NCI-H1048 (cell line): ENCODE data around the gene OR8A1.
"Not testable (repeated sequence)": the region's sequence is repeated elsewhere in the genome, so short reads cannot be mapped to it uniquely, and the experiment has no call there.

Source experiments
- DNase-seq: peaks from one replicate; lab custom pipeline; 2025; lab: John Stamatoyannopoulos, UW

OR8A1 gene

DNA sequence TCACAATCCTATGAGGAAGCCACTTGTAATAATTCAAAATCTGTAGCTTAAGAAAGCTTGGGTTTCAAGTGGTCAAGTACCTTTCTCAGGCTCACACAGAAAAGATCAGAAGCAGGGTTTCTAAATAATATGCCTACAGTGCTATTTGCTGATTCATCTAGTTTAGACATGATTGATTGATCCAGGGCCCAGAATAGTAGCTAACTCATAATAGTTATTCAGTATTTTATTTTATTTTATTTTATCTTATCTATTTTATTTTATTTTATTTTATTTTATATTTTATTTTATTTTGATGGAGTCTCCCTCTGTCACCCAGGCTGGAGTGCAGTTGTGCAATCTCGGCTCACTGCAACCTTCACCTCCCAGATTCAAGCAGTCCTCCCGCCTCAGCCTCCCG lies 25.5 kb downstream of the OR8A1 start:
- no peak for DNase-seq

DNA sequence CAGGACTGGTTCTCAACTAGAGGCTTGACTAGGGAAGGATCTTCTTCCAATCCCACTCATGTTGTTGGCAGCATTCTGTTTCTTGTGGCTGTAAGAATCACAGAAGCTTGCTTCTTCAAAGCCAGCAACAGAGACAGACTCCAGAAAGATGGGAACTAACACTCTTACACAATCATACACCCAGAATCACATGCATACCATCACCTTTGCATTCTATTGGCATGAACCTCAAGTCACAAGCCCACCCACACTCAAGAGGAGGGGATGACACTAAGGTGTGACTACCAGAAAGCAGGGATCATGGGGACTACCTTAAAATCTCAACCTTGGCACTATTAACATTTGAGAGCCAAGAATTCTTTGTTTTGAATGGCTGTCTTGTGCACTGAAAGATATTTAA lies 27.8 kb downstream of the OR8A1 start:
- no peak for DNase-seq

DNA sequence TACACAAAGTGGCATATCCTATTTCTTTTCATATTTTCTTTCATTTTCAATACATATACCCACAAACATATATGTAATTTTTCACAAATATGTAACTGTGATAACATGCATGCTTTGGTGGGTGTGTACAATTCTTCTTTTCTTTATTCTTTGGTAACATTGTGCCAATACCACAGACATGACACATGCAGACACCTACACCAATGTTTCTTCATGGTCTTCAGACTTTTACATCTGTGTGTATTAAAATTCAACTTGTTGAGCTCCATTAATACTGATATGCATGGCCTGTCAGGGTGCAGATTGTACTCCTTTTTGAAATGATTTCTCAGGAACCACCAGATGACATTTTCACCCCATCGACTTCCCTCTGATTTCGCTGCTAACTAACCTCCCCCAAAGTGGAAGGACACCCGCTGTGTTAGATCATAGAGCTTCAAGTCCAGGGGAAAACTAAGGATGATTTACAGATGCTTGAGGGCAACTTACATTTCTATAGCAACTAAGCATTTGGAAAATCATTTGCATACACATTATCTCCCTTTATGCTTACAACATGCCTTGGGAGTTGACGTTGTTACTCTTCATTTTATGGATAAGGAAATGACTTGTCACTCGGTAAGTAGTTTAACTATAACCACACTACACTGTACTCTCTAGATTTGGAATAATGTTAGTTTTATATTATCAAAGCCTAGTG lies 31.0 kb downstream of the OR8A1 start:
- no peak for DNase-seq

DNA sequence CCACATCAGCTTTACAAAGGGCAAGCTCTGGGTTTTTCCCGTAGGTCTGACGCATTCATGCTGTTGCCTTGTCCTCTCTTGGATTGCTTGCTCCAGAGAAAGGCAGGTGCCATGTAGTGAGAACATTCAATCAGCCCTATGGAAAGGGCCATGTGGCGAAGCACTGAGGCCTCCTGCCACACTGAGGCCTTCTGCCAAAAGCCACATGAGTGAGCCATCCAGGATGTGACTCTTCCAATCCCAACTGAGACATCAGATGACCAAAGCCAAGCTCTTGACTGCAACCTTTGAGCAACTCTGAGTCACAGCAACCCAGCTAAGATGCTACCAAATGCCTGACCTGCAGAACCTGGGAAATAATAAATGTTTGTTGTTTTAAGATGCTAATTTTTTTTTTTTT lies 32.4 kb downstream of the OR8A1 start:
- no peak for DNase-seq

DNA sequence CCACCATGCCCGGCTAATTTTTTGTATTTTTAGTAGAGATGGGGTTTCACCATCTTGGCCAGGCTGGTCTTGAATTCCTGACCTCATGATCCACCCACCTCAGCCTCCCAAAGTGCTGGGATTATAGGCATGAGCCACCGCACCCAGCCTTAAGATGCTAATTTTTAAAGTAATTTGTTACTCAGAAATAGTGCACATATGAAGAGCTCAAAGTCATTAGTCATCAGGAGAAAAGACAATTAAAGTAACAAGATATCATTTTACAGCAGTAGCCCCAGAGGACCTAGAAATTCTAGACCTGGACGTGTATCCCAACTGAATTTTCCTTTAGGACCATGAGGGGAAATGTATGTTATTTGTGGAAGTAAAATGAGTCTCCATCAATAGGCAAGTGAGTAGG lies 32.9 kb downstream of the OR8A1 start:
- DNase-seq: not testable (repeated sequence)

DNA sequence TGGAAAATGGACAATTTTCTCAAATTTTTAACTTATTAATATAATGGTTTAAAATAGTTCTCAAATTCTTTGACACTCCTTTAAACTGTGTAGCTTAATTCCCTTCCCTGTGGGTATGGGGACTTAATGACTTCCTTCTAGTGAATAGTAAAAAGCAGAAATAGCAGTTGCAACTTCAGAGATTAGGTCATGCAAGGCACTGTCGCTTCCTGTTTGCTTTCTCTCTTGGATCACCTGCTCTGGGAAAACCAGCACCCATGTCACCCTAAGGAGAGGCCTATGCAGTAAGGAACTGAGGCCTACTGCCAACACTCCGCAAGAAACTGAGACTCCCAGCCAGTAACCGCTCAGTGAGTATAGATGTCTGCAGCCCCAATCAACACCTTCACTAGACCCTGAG lies 35.9 kb downstream of the OR8A1 start:
- no peak for DNase-seq

DNA sequence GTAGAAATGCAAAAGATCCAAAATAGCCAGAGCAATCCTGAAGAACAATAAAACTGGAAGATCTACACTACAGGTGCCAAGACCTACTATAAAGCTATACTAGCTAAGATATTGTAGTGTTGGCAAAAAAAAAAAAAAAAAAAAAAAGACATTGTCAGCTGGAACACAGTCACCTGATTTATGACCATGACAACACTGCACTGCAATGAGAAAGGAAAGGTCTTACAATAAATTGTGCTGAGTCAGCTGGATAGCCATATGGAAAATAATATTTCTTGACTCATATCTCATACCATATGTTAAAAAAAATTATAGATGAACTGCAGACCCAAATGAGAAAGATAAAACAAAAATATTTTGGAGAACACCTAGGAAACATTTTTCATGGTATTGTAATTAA lies 38.4 kb downstream of the OR8A1 start:
- no peak for DNase-seq

DNA sequence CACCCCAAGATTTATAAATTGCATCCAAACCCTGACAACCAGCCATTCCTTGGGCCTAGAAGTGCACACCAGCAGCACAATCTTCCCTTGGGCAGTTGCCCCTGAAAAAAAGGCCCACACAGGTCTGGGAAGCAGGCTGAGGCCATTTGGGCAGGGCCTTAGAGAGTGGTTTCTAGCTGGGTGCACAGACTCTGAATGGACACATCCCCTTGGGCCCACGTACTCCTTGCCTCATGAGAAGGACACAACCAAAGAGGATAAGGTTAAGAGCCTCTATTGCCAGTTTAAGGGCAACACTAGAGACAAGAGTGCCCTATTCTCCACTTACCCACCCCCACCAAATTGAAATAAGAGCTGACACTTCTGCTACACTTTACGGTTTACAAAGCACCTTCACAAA lies 40.5 kb downstream of the OR8A1 start:
- no peak for DNase-seq

DNA sequence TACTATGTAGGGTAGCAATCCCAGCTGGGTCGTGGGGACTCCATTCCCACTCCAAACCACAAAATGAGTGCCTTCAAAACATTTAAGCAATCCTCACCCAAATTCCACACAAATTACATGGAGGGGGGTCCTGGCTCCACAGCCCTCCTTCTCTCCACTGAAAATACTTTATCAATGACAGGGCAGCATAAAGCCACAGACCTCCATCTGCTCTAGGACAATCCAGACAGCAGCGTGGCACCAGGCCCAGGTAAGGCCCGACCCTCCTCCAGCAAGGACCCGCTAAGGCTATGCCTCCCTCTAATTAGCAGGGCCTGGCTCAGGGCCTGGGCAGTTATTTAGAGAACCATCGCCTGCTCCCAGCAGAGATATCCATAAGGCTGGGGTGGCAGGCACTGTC lies 41.3 kb downstream of the OR8A1 start, which contains the start of gene PANX3:
Gene PANX3 (plus strand): TSS at position 365 of the 400 bp plus-strand sequence. CDS start 129 bp downstream, outside the sequence.
- no peak for DNase-seq

DNA sequence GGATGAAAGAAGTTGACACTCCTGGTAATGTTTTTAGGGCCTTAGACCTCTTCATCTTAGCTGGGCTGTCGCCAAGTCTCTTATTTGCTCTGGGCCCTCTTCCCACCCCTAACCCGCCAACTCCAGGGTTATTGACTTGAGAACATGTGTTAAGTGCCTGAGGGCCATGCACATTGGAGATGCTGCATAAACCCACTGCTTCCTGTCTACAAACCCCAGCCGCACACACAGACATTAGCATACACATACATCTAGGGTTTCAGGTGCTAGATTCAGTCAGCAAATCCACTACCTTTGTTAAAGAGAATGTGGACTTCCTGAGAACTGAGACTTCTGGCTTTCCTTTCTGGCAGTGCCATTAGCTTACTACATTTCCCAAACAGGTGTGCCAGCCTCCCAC lies 42.2 kb downstream of the OR8A1 start:
- no peak for DNase-seq

DNA sequence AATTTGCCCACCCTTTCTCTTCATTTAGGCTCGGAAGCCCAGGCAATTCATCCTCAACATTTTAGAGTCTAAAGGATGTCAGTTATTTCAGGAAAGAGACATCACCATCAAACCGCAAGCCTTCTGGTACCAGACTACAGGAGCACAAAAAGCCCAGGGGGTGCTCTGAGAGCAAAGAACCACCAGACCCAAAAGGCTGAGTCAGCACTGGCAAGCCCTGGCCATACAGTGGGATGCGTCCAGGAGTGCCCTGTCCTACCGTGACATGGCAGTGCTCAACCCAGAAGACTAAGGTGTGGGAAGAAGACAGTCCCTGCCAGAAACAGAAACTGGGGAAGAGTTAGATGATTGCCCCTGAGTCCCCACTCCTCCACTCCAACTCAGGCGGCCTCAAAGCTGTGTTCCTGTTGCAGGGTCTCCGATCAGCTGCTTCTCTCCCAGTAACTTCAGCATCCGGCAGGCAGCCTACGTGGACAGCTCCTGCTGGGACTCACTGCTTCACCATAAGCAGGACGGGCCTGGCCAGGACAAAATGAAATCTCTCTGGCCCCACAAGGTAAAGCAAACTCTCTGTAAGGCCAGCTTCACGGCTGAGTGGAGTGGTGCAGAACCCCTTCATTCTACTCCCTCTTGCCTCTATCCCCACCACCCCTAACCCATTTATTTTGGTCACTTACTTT lies 42.9 kb downstream of the OR8A1 start:
- no peak for DNase-seq

DNA sequence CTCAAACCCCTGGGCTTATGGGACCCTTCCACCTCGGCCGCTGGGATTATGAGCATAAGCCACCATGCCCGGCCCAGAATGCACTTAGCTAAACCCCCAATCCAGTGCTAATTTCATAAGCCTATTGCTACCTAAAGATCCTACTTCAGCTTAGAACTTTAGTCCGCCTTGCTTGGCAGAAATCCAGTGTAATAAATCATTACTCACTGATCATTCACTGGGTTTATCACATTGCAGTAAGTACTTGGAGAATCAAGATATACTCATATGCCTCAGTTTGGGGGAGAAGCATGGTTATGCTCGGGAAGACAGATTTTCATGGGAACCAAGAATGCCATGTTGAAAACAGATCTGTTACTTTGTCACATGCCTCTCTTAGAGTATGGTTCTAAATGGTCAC lies 49.1 kb downstream of the OR8A1 start:
- no peak for DNase-seq
